Activated naive CD8-positive, alpha-beta T cell treated with anti-CD3 and anti-CD28 coated beads, Interleukin-2, amount 10 ng/mL, durations not matched to agents 7 days and 5 days (primary cell): ENCODE data around the gene TTLL4. TPM values are rescaled to one million over a fixed set of nuclear protein-coding genes. Genes with fewer than 3 reads are reported as not detected.

Experiments
- ATAC-seq: fragments of 150-1000 bp; cut with Tn5 transposase; one replicate; pipeline ENCODE4 v1.10.0; 2021; ENCODE audit warnings: low read depth, moderate library complexity
- POLR2A ChIA-PET: fragments of 350-600 bp; sonication (Branson Sonifier 250); formaldehyde crosslinking; loops from one replicate; lab custom pipeline; 2021; ENCODE audit warnings: antibody characterized with exemption; lab: Charles Lee
- DNase-seq: peaks from one replicate; pipeline ENCODE4 v3.0.0; 2021
- H3K27ac Mint-ChIP-seq: one replicate; pipeline ENCODE4 v1.8.0; 2022; ENCODE audit warnings: mild to moderate bottlenecking, mixed read lengths
- H3K27me3 Mint-ChIP-seq: one replicate; pipeline ENCODE4 v1.8.0; 2022; ENCODE audit warnings: mild to moderate bottlenecking, moderate library complexity, mixed read lengths
- H3K36me3 Mint-ChIP-seq: one replicate; pipeline ENCODE4 v1.8.0; 2021; ENCODE audit warnings: mild to moderate bottlenecking, mixed read lengths
- H3K4me1 Mint-ChIP-seq: one replicate; pipeline ENCODE4 v1.8.0; 2021; ENCODE audit warnings: mixed read lengths
- H3K4me3 Mint-ChIP-seq: one replicate; pipeline ENCODE4 v1.8.0; 2022; ENCODE audit warnings: mild to moderate bottlenecking, moderate library complexity, mixed read lengths
- H3K9me3 Mint-ChIP-seq: one replicate; pipeline ENCODE4 v1.8.0; 2021; ENCODE audit warnings: mixed read lengths
- total RNA-seq, 2 experiments: library from RNA; stranded (reverse); gene quantifications; one replicate each; pipeline ENCODE4 v1.2.3, GENCODE V29; 2021

TTLL4 gene
- total RNA-seq, 2 experiments from 2014 or later: 24.1 to 26.2 TPM

DNA sequence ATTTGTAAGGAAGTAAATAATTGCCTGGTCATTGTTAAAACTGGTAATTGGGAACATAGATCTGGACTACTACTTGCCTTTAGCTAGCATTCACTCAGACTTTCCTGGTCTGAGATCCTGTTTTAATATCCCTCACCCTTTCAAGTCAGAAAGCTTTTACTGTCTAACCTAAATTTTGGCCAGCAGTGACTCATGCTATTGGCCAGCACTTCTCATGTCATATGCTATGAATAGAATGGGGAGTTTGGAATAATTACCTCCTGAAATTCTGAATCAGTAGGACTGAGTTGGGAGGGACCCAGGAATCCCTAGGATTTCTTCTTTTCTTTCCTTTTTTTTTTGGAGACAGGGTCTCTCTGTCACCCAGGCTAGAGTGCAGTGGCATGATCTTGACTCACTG is 19.4 kb upstream of the TTLL4 start:
- H3K27me3 Mint-ChIP-seq: no peaks in the 10 kb centered on the region
- no peak overlapping the region for H3K4me3 Mint-ChIP-seq
- peaks cover 2% of the 10 kb centered on the region for H3K36me3 Mint-ChIP-seq
- POLR2A ChIA-PET: no interaction called here
- H3K27ac Mint-ChIP-seq: no peak overlapping the region
- DNase-seq: no peak
- no peaks in the 10 kb centered on the region for H3K9me3 Mint-ChIP-seq
- H3K4me1 Mint-ChIP-seq: peaks cover 2% of the 10 kb centered on the region
- no peak for ATAC-seq

DNA sequence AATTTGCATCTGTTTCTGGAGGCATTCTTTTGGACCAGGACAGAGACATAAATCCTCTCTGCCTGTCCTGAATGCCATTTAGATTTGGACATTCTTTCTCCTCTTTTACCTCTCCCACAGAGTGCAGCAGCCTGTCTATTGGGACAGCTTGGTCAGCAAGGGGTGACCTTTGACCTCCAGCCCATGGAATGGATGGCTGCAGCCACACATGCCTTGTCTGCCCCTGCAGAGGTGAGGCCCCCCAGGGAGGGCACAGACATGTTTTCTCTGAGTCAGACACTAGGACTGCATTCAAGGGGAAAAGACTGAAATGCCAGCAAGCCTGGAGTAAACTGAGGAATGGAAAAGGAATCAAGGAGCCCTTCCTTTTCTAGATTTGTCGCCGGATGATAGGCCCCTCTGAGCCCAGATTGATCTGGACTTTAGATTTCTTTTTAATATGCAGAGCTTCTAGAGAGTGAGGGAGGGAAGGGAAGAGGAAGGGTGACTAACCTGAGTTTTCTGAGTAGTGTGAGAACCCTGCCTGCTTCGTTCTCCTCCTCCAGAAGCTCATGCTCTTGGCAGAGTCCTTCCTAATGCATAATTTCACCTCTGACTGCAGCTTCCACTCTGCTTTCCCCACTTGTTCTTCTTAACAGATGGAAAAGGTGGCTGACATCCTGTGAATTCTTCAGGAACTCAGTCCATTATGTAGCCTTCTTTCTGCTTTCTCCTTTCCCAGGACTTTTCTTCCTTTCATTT is 16.1 kb upstream of the TTLL4 start:
- Mint-ChIP-seq H3K9me3 (no peaks in the 10 kb centered on the region), H3K4me3 (no peak overlapping the region), H3K4me1 (no peaks in the 10 kb centered on the region), H3K27me3 (no peaks in the 10 kb centered on the region), H3K36me3 (peaks cover 4% of the 10 kb centered on the region), H3K27ac (no peak overlapping the region)
- ATAC-seq (no peak), DNase-seq (no peak)
- POLR2A ChIA-PET: no interaction called here

DNA sequence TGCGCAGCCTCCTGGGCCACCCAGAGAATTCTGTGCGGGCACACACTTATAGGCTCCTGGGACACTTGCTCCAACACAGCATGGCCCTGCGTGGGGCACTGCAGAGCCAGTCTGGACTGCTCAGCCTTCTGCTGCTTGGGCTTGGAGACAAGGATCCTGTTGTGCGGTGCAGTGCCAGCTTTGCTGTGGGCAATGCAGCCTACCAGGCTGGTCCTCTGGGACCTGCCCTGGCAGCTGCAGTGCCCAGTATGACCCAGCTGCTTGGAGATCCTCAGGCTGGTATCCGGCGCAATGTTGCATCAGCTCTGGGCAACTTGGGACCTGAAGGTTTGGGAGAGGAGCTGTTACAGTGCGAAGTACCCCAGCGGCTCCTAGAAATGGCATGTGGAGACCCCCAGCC is 11.8 kb upstream of the TTLL4 start:
- POLR2A ChIA-PET: no interaction called here
- H3K27me3 Mint-ChIP-seq: no peaks in the 10 kb centered on the region
- no peaks in the 10 kb centered on the region for H3K4me1 Mint-ChIP-seq
- H3K4me3 Mint-ChIP-seq: no peak overlapping the region
- H3K9me3 Mint-ChIP-seq: no peaks in the 10 kb centered on the region
- no peak for DNase-seq
- no peak for ATAC-seq
- H3K36me3 Mint-ChIP-seq: peaks cover 2% of the 10 kb centered on the region
- no peak overlapping the region for H3K27ac Mint-ChIP-seq

DNA sequence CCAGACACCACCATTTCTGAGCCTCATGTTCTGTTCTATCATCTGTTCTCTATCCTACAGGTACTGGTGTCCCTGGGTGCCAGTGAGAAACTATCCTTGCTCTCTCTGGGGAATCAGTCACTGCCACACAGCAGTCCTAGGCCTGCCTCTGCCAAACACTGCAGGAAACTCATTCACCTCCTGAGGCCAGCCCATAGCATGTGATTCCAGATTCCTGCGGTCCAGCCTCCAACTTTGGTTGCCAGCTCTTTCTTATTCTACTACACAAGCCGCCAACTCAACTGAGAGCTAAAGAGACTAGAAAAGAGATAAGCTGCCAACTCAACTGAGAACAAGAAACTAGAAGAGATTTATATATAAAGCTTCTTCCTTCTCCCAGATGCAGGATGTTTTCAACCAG is 8.8 kb upstream of the TTLL4 start:
- H3K27ac Mint-ChIP-seq: no peak overlapping the region
- no peaks in the 10 kb centered on the region for H3K9me3 Mint-ChIP-seq
- H3K36me3 Mint-ChIP-seq: peaks cover 2% of the 10 kb centered on the region
- no peaks in the 10 kb centered on the region for H3K4me1 Mint-ChIP-seq
- H3K27me3 Mint-ChIP-seq: peaks cover 6% of the 10 kb centered on the region
- POLR2A ChIA-PET: no interaction called here
- ATAC-seq (no peak), DNase-seq (no peak)
- H3K4me3 Mint-ChIP-seq: no peak overlapping the region

DNA sequence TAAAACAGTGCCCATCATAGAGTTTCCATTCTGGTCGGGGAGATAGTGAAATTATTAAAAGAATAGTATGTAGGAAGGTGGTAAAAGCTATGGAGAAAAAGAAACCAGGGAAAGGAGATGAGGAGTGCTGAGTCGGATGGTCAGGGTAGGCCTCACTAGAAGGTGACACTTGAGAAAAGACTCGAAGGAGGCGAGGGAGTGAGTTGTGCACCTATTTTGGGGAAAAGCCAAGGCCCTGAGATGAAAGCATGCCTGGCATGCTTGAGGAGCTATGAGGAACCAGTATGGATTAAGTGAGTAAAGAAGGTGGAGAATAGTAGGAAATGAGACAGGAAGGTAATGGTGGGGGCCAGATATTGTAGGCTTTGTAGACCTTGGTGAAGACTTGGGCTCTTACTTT is 7.3 kb upstream of the TTLL4 start:
- POLR2A ChIA-PET: no interaction called here
- DNase-seq (no peak), ATAC-seq (no peak)
- Mint-ChIP-seq H3K9me3 (no peaks in the 10 kb centered on the region), H3K36me3 (no peaks in the 10 kb centered on the region), H3K4me3 (no peak overlapping the region), H3K4me1 (peaks cover 7% of the 10 kb centered on the region), H3K27me3 (peaks cover 10% of the 10 kb centered on the region), H3K27ac (no peak overlapping the region)

DNA sequence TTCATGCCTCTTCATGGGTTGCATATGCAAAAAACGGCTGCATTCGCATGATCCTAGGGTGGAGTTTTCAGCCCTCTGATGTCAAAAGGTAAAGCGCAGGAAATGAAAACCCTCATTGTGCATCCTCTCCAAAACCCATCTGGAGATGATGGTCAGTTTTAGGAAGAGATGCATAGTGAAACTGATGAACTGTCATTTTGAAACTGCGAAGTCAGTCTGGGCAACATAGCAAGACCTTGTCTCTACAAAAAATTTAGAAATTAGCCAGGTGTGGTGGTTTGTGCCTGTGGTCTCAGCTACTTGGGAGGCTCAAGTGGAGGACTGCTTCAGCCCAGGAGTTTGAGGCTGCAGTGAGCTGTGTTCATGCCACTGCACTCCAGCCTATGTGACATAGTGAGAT is 2.5 kb upstream of the TTLL4 start:
- no peak for ATAC-seq
- Mint-ChIP-seq H3K27me3 (peaks cover 10% of the 10 kb centered on the region), H3K4me1 (peaks cover 17% of the 10 kb centered on the region), H3K27ac (no peak overlapping the region), H3K9me3 (no peaks in the 10 kb centered on the region), H3K36me3 (no peaks in the 10 kb centered on the region), H3K4me3 (no peak overlapping the region)
- DNase-seq: no peak
- POLR2A ChIA-PET: interaction anchor here (0.6 to 1.2 kb wide), 3 partner anchors 38 to 48 kb away, joined by 3 to 8 read pairs (median 3); partner anchors contain the start of genes BCS1L and ZNF142

DNA sequence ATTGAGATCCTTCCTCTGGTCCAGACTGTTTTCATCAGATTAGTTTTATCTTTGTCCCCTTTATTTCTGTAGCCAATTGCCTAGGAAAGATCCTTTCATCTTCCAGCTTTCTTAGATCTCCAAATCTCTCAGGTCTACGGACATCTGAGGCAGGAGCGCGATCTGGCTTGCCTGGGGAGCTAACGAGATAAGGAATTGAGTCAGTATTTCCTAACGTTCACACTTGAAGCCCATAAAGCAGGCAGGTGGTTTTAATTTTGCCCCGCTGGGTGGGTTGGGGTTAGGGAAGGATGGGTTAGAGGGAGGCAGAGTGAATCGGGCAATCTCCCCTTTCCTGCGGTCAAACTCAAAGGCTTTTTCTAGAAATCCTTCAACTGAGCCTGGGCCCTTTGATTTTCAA is 727 bp upstream of the TTLL4 start:
- H3K9me3 Mint-ChIP-seq: no peaks in the 10 kb centered on the region
- no peak for DNase-seq
- no peak overlapping the region for H3K27ac Mint-ChIP-seq
- H3K27me3 Mint-ChIP-seq: peaks cover 10% of the 10 kb centered on the region
- H3K4me1 Mint-ChIP-seq: peaks cover 23% of the 10 kb centered on the region
- POLR2A ChIA-PET: interaction anchor here (1.0 to 1.8 kb wide), 3 partner anchors 38 to 423 kb away, joined by 3 to 9 read pairs (median 5); partner anchors contain the start of genes BCS1L, RNF25, STK36 and ZNF142
- H3K36me3 Mint-ChIP-seq: peaks cover 3% of the 10 kb centered on the region
- peak overlapping the region; percentile 99 for H3K4me3 Mint-ChIP-seq
- no peak for ATAC-seq

DNA sequence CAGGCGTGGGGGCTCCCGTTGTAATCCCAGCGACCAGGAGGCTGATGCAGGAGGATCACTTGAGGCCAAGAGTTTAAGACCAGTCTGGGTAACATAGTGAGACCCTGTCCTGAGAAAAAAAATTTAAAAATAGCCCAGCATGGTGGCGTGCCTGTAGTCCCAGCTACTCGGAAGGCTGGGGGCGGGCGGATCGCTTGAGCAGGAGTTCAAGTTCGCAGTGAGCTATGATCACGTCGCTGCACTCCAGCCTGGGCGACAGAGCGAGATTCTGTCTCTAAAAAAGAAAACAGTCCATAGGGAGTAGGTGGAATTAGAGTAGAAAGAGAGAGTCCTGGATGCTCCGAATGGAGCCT is 325 bp upstream of the TTLL4 start:
- DNase-seq (no peak), ATAC-seq (no peak)
- H3K4me1 Mint-ChIP-seq: peaks cover 23% of the 10 kb centered on the region
- peaks cover 10% of the 10 kb centered on the region for H3K27me3 Mint-ChIP-seq
- POLR2A ChIA-PET: interaction anchor here (1.0 to 1.8 kb wide), 3 partner anchors 38 to 424 kb away, joined by 3 to 9 read pairs (median 5); partner anchors contain the start of genes BCS1L, RNF25, STK36 and ZNF142
- peaks cover 3% of the 10 kb centered on the region for H3K36me3 Mint-ChIP-seq
- H3K4me3 Mint-ChIP-seq: peak overlapping the region; percentile 99
- H3K27ac Mint-ChIP-seq: peak overlapping the region; percentile 65
- H3K9me3 Mint-ChIP-seq: no peaks in the 10 kb centered on the region

DNA sequence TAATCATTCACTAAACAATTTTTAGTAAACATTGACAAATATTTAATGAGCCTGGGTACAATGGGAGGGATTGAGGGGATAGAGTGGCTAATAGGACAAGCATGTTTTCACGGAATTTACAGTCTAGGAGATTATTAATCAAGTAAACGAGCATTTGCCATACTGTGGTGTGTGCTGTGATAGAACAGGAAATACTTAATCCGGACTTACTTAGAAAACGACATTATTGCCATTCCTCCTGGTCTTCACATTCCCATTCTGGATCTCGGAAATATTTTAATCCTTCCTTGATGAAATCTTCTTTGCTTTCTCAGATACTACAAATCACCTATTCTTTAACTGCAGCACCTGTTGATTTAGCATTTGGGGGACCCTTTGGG is 905 bp downstream of the TTLL4 start:
- DNase-seq: no peak
- no peak for ATAC-seq
- peaks cover 6% of the 10 kb centered on the region for H3K36me3 Mint-ChIP-seq
- POLR2A ChIA-PET: interaction anchor here (1.6 to 1.8 kb wide), 2 partner anchors 39 to 53 kb away, joined by 5 to 9 read pairs; partner anchors contain the start of genes BCS1L, RNF25, STK36 and ZNF142
- peak overlapping the region; percentile 99 for H3K4me3 Mint-ChIP-seq
- H3K27me3 Mint-ChIP-seq: peaks cover 7% of the 10 kb centered on the region
- H3K9me3 Mint-ChIP-seq: no peaks in the 10 kb centered on the region
- H3K4me1 Mint-ChIP-seq: peaks cover 23% of the 10 kb centered on the region
- peak overlapping the region; percentile 90 for H3K27ac Mint-ChIP-seq

DNA sequence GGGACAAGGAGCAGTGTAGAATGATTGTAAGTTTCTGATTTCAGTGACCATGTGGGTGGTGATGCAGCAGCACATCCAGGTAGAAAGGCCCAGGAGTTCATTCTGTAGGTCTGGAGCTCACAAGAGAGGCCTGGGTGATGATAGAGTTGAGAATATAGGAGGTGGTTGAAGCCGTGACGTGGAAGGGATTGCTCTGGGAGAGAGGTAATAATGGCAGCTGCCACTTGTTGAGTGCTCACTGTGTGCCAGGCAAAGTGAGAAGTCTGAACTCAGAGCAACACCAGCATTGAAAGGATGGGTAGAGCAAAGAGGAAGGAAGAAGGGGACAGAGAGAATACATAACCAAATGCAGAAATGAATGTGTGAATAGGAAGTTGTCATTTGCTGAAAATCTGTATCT is 3.3 kb downstream of the TTLL4 start:
- POLR2A ChIA-PET: no interaction called here
- H3K27me3 Mint-ChIP-seq: no peaks in the 10 kb centered on the region
- peaks cover 23% of the 10 kb centered on the region for H3K4me1 Mint-ChIP-seq
- peaks cover 9% of the 10 kb centered on the region for H3K36me3 Mint-ChIP-seq
- DNase-seq (no peak), ATAC-seq (no peak)
- no peaks in the 10 kb centered on the region for H3K9me3 Mint-ChIP-seq
- no peak overlapping the region for H3K4me3 Mint-ChIP-seq
- H3K27ac Mint-ChIP-seq: no peak overlapping the region

DNA sequence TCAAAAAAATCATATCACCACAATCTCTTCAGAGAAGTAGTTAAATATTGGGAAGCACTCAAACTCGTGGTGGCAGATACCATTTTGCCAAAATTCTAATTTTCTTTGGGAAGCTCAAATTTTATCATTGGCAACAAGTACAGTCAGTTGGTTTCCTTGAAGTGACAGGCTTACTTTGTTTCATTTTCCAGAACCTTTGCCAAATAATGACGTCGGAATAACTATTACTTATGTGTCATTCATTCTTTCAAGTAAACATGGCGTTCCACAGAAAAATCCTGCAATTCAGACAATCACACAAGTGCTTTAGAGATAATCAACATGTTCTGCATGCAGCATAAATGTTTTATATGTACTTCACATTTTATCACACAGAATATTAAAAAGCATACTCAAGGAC is 5.4 kb downstream of the TTLL4 start:
- Mint-ChIP-seq H3K4me1 (peaks cover 27% of the 10 kb centered on the region), H3K4me3 (no peak overlapping the region), H3K9me3 (no peaks in the 10 kb centered on the region), H3K27ac (no peak overlapping the region), H3K36me3 (peaks cover 17% of the 10 kb centered on the region), H3K27me3 (no peaks in the 10 kb centered on the region)
- ATAC-seq (no peak), DNase-seq (no peak)
- POLR2A ChIA-PET: no interaction called here

DNA sequence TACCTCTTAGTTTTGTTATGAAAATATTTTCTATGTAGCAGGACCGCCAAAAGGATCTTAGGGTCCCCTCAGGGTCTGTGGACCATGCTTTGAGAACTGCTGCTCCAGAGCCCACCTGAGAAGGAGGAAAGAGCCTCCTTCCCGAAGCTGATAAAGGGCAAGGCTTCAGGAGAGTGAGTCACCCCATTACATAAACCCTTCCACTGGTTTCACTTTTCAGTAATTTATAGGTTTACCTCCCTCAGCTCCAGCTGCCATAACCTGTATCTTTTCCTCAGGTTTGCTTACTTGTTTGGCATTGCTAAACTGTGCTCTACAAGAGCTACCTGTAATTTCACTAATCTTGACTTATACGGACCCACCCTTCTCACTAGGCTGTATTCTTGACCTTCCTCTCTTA is 6.6 kb downstream of the TTLL4 start:
- Mint-ChIP-seq H3K36me3 (peaks cover 17% of the 10 kb centered on the region), H3K27ac (no peak overlapping the region), H3K27me3 (no peaks in the 10 kb centered on the region), H3K4me3 (no peak overlapping the region), H3K9me3 (no peaks in the 10 kb centered on the region), H3K4me1 (peaks cover 17% of the 10 kb centered on the region)
- POLR2A ChIA-PET: no interaction called here
- ATAC-seq (no peak), DNase-seq (no peak)

DNA sequence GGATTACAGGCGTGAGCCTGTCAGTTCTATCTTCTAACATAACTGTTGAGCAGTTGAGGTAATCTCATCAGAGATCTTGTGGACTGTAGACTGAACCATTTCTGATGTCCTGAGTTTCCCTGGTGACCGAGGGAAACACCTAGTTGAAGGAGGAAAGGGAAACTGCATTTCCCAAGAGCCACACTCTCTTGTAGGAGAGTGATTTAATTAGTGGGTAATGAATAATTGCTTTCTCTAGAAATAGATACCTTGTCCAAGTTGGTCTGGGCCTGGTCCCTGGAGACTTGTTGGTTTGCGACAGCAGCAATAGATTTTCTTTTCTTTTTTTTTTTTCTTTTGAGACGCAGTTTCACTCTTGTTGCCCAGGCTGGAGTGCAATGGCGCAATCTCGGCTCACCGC is 7.4 kb downstream of the TTLL4 start:
- ATAC-seq (no peak), DNase-seq (no peak)
- Mint-ChIP-seq H3K27me3 (no peaks in the 10 kb centered on the region), H3K9me3 (no peaks in the 10 kb centered on the region), H3K36me3 (peaks cover 17% of the 10 kb centered on the region), H3K27ac (no peak overlapping the region), H3K4me1 (peaks cover 18% of the 10 kb centered on the region), H3K4me3 (no peak overlapping the region)
- POLR2A ChIA-PET: no interaction called here

DNA sequence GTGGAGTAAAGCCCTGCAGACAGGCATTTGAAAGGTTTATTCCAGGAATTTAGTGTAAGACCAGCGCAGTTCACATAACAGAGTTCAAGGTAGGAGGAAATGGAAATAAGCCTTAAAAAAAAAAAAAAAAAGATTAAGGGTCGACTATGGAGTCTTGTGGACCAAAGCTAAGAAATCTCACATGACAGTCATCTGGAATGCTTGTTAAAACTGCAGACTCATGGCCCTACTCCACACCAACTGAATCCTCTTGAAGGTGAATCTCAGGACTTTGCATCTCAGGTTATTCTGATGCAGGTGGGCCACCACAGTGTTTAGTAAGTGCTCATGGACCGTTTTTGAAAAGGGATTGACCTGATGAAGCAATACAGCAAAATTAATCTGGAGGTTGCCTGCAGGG is 8.8 kb downstream of the TTLL4 start:
- POLR2A ChIA-PET: interaction anchor here (0.7 kb wide), 1 partner anchor 444 kb away, joined by 4 read pairs; no protein-coding TSS in a partner anchor
- ATAC-seq (no peak), DNase-seq (no peak)
- Mint-ChIP-seq H3K27ac (no peak overlapping the region), H3K36me3 (peaks cover 18% of the 10 kb centered on the region), H3K27me3 (no peaks in the 10 kb centered on the region), H3K4me3 (no peak overlapping the region), H3K9me3 (no peaks in the 10 kb centered on the region), H3K4me1 (peaks cover 13% of the 10 kb centered on the region)
